ENCODE results near the gene CAMKK1.

GRCh38 chr17:3873862-3874261 lies 19.0 kb downstream of the CAMKK1 start:
- TF ChIP-seq CTCF (conservative IDR thresholded peaks at IDR 0.05) (no peak), EZH2 (IDR thresholded peaks at IDR 0.05; ENCODE audit: low read depth) (no peak)
